DOHH2 (cell line): ENCODE measurements around the gene JARID2.

Experiments used
- CTCF ChIP-seq: fragments of 200-600 bp; sonication (generic); IDR thresholded peaks from one replicate; pipeline ENCODE4 v1.5.1; 2014; ENCODE audit warnings: antibody characterized with exemption, mild to moderate bottlenecking, low read depth, low read length; ENCODE audit not compliant: poor library complexity, severe bottlenecking
- EZH2phosphoT487 ChIP-seq: fragments of 200-600 bp; sonication (generic); IDR thresholded peaks from 2 replicates; pipeline ENCODE4 v1.6.1; 2017; ENCODE audit warnings: borderline replicate concordance, mild to moderate bottlenecking, antibody characterized with exemption, low read length, moderate library complexity, mixed read lengths

DNA sequence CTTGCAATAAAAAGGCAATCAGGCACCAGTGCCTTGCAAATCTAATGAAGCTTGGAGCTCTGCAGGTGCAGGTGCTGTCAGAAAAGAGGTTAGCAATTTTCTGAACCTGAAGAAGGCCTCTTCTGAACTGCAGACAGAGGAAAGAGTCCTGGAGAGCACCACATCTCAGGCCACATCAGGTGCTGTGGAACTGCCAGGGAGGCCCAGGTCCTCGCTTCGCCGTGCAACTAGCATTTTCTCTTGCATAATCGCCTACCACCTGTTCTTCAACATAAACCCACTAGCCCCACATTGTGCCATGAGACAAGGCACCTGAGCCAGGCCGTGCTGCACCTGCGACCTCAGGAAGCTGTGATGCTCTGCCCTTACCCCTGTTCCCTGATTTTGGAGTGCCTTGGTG, 229.4 kb downstream of the JARID2 start:
- no peak for TF ChIP-seq CTCF
- TF ChIP-seq EZH2phosphoT487, result no peak
